G401.6 (cell line): ENCODE measurements around the gene THADA.

Experiments used
- FAIRE-seq: peaks from 2 replicates; lab custom pipeline; 2012; peaks lifted over from hg19 to GRCh38; lab: Jason Lieb, UNC

The THADA gene

DNA sequence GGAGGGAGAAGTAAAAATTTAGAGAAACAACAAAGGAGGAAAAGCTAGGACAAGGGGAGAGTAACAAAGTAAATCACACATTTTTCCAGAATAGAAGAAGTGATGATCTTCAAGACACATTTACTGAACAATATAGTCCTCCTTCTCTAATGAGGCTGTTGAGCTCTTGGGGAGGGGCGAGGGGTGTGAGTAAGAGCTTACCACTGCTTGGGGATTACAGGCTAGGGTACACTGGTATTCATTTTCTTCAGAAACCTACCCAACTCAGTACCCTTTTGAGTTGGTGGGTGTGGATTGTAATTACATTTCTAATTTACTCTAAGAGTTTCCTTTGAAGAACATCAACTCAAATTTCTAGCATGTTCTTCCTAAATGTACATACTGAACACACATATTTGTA, 211.7 kb downstream of the THADA start:
- FAIRE-seq = no peak

DNA sequence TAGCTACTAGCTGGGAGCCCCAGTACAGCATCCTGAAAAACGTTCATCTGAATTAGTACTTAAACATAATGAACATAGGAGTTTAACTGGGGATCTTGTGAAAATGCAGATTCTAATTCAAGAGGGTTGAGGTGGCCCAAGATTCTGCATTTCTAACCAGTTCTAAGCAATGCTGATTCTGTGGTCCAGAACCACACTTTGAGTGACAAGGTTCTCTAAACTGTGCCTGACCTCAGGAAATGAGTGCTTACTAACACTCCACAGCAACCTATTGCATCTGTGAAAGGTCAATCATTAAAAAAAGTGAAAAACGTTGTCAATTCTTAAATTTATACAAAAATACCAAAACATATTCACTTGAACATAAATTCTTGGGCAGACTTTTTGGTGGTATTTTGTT, 212.3 kb downstream of the THADA start:
- FAIRE-seq = no peak

DNA sequence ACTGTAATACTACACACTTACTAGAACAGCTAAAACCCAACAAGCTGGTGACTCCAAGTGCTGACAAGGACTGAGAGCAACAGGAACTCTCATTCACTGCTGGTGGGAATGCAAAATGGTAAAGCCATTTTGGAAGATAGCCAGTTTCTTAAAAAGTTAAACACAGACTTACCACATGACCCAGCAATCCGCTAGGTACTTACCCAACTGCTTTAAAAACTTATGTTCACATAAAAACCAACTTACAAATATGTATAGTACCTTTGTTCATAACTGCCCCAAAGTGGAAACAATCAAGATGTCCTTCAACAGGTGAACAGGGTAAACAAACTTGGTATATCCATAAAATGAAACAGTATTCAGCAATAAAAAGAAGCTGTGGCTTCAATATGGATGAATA, 216.3 kb downstream of the THADA start:
- FAIRE-seq = no peak

GRCh38 chr2:43377327-43377726, 218.5 kb downstream of the THADA start:
- no peak for FAIRE-seq

GRCh38 chr2:43376523-43377198, 219.2 kb downstream of the THADA start:
- FAIRE-seq = no peak

GRCh38 chr2:43375746-43376522, 219.9 kb downstream of the THADA start:
- FAIRE-seq = no peak

DNA sequence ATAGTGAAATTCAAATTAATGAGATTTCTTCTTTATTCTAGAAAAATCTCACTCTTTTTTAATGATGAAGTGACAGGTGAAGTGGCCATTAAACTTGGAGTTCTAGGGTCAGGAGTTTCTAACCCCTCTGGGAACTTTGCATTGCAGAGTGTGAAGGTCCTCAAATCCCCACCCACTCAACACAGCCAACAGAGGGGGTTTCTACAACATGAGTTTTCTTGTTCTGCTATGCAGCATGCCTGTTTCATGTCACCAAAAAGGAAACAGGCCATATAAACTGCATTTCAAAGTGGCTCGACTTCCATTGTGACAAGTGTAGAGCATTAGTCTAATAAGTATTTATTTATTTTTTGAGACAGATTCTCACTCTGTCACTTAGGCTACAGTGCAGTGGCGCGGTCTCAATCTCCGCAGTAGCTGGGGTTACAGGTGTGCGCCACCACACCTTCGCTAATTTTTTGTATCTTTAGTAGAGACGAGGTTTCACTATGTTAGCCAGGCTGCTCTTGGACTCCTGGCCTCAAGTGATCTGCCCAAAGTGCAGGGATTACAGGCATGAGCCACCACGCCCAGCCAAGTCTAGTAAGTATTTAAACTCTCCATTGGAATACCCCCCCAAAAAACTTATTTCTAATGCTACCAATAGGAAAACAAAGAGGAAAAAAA, 223.3 kb downstream of the THADA start:
- FAIRE-seq = no peak

DNA sequence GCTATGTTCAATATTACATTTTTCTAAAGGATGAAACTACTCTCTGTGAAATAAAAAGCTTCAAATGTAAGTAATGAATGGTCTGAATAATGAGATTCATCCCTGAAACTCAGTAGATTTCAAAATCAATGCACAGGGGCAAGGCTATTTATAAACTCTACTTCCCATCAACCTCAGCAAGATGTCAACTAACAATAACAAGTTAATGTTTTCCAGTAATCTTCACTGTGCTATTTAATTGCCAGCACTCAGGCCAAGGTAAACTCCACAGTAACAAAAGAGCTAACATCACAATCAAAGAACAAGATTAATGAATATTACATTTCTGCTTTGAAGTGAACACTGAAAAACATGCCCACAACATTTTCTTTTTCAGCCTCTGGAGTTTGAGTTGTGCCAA, 225.1 kb downstream of the THADA start:
- FAIRE-seq = no peak

DNA sequence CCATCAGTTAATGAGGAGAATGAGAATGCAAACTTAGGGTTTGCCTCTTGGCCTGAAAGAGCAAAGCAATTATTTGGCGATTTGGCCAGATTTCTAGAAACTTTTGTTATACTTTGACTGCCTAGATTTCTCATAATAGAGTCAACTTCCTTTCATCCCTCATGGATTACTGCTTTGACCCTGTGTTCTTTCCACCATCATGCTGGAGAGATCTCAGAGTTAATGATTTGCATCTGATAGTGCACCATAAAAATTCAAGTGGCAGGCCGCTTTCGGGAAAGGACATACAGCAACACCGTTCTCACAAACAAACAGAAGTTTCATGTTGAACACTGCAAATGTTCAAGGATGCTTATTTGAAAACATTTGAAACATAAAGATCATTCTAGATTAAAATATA, 225.7 kb downstream of the THADA start:
- FAIRE-seq = no peak

DNA sequence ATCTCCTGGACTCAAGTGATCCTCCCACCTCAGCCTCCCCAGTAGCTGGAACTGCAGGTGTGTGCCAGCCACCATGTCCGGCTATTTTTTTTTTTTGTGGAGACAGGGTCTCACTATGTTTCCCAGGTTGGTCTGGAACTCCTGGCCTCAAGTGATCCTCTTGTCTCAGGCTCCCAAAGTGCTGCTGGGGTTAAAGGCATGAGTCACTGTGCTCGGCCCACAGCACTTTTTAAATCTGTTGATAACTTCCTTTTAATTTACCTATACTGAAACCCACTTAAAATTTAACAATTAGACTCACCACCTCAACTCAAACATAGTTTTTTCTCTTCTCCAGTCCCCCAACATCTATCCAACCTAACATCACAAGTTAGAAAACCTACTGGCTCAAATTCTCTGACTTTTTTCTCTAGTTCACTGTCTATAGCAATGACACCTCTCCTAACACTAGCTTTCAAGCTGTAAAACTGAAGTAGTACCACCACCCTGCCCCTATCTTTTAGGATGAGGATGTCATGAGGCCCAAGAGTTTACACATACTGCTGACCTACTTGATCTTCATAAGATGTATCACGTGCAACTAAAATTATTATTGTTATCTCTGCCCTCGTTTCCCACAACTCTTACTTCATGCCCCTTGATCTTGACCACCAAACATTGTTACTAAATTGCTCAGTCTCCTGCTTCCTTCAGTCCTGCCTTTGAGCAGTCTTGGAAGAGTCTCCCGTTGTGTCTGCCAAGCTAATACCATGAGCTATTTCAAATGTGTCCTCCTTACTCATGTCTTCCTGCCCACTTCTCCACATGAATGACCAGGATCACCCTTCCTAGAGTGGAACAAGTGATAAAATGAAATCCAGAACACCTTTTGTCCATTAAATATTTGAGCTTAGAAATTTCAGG, 227.1 kb downstream of the THADA start:
- FAIRE-seq = no peak

- no peak for FAIRE-seq
These were observed 228.6 kb downstream of the THADA start for GRCh38 chr2:43367012-43367782.

DNA sequence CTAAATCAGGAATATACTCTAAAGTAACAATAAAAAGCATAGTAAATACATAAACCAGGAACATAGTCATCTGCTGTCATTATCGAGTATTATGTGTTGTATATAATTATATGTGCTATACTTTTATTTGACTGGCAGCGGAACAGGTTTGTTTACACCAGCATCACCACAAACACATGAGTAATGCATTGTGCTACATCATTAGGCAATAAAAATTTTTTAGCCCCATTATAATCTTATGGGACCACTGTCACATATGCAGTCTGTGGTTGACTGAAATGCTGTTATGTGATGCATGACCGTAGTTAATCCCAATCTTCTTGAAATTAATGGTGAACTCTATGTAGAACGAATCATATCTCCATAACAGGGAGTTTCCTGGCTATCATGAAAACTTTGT, 232.7 kb downstream of the THADA start:
- FAIRE-seq = no peak

DNA sequence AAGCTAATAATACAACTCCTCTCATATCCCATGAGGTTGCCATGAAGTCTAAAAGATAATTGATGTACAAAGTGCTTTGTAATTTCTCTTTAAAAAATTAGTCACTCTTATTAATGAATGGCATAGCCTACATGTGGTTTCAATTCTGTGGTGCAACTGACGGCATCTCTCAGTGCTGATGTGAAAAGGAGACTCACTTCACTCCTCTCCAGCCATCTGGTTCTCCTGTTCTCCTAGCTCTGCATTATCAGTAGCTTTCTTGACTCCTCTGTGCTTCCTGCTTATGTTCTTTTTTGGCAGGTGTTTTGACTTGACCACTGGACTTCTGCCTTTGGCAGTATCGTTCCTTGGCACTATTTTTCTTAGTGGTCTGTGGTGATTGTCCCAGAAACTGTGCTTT, 234.6 kb downstream of the THADA start:
- FAIRE-seq = no peak

GRCh38 chr2:43360137-43360536, 235.7 kb downstream of the THADA start:
- FAIRE-seq = no peak

GRCh38 chr2:43358410-43359201, 237.2 kb downstream of the THADA start:
- no peak for FAIRE-seq

GRCh38 chr2:43356774-43357173, 239.1 kb downstream of the THADA start:
- FAIRE-seq = no peak

DNA sequence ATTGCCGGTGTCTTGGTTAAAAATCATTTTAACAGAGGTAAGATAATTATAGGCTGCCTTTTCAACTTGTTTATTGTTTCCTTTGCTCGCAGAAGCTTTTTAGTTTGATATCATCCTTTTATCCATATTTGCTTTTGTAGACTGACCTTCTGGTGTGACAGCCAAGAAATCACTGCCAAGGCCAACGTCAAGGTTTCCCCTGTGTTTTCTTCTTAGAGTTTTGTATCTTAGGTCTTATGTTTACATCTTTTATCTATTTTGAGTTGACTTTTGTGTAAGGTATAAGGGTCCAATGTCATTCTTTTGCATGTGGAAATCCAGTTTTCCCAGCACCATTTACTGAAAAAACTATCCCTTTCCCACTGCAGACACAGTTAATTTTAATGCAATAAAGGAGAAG, 240.4 kb downstream of the THADA start:
- no peak for FAIRE-seq

GRCh38 chr2:43349904-43350303, 245.9 kb downstream of the THADA start:
- no peak for FAIRE-seq

DNA sequence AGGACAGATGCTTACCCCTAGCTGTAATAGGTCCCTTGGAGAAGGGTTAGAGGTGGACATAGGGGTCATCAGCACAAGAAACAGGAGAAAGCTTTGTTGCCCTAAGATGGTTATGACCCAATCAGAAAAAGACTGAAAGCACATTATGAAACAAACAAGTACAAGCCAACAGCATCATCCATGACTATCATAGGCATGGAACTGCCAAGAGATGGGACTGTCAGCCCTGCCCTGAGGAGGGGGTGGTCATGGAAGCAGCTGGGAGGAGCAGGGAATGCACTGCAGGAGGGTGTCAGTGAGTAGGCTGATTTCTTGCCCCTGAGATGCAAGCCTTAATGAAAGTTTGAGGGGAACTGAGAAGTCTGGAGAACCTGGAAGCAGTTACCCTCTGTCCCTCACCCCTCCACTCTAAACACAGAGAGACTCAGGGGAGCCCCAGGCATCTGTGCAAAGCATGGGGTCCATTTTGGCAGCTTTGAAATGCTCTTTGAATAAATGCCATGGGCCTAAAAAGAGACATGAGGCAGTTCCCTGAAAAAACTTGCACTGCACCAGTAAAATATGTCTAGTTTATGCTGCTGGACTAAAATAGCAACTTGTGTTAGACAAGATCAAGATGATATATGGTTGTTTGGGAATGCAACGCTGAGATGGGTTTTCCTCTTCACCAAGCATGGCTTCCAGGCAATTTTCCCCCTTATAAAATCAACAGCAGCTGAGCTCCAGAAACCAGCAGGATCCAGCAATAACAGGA, 246.8 kb downstream of the THADA start:
- FAIRE-seq = no peak

DNA sequence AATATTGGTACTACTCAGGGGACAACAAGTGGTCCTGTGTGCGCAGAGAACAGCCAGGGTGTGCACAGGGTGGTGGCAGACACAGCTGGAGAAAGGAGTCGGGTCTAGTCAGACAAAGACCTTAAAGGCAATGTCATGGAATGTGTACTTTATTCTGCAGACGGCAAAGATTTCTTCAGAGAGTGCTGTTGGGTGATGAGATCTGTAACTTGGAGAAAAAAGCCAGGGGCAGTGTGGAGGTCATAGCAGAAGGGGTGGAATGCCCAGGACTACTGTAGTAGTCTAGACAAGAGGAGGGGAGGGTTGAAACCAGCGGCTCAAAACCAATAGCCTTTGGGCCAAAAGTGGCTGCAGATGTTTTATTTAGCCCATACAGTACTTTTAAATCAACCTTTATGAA, 248.1 kb downstream of the THADA start:
- no peak for FAIRE-seq
